Measurements from ENCODE around the gene CXorf58. TPM values are rescaled to one million over a fixed set of nuclear protein-coding genes. Genes with fewer than 3 reads are reported as not detected.

CXorf58 gene
- total and polyA plus RNA-seq, 2 of the 8 experiments (the other 6 are each of a cell fraction or from before 2014, with no cell fraction given): 0.05 TPM; not detected in 1

GRCh38 chrX:23904096-23904495, 3.7 kb upstream of the CXorf58 start:
- Histone ChIP-seq H2BK15ac (ENCODE audit: low read length) (no peak overlapping the region), H4K20me1 (replicated peaks in 1 of 2; ENCODE audit: control insufficient read depth in 1 of 2, insufficient read depth in 2 of 2, low read length in 2 of 2) (no peaks in the 10 kb centered on the region), H3K9me3 (ENCODE audit: insufficient read depth in 2 of 2, low read depth in 1 of 2, low read length in 1 of 2) (no peaks in the 10 kb centered on the region), H3K14ac (ENCODE audit: insufficient read length) (no peak overlapping the region), H2BK5ac (ENCODE audit: low read depth, low read length) (no peak overlapping the region), H3K23me2 (ENCODE audit: low read depth, low read length) (no peaks in the 10 kb centered on the region), H2BK20ac (ENCODE audit: low read length) (no peak overlapping the region), H3K27me3 (replicated peaks in 1 of 4; ENCODE audit: control insufficient read depth in 3 of 4, extremely low read depth in 1 of 4, insufficient read depth in 3 of 4, low read length in 3 of 4) (no peaks in the 10 kb centered on the region), H3K36me3 (ENCODE audit: control insufficient read depth in 2 of 4, insufficient read depth in 4 of 4, low read length in 3 of 4) (no peaks in the 10 kb centered on the region), H3K27ac (ENCODE audit: low read depth, low read length) (no peak overlapping the region), H2BK120ac (replicated peaks; ENCODE audit: low read depth, low read length) (no peak overlapping the region), H2BK12ac (ENCODE audit: low read depth, low read length) (no peak overlapping the region), H3K9ac (replicated peaks in 1 of 4; ENCODE audit: extremely low read depth in 1 of 4, low read depth in 3 of 4, low read length in 3 of 4) (no peak overlapping the region), H3K4me1 (replicated peaks in 1 of 4; ENCODE audit: control insufficient read depth in 3 of 4, insufficient read depth in 4 of 4, low read length in 3 of 4) (peaks cover 2 to 11% (median 3%) of the 10 kb centered on the region in 4 experiments; a peak in 3 of 7 replicates), H4K5ac (ENCODE audit: insufficient read length, low read depth, low read length) (no peak overlapping the region), H3K4ac (replicated peaks; ENCODE audit: insufficient read length, low read depth, low read length) (no peak overlapping the region), H3K56ac (replicated peaks; ENCODE audit: insufficient read length, low read depth, low read length) (no peak overlapping the region), H4K8ac (ENCODE audit: extremely low read depth, insufficient read depth, low read length) (no peak overlapping the region), H3K4me3 (ENCODE audit: extremely low read depth in 1 of 4, insufficient read depth in 2 of 4, low read depth in 3 of 4, low read length in 4 of 4) (no peak overlapping the region), H3K79me1 (ENCODE audit: low read depth, low read length) (no peaks in the 10 kb centered on the region), H3K79me2 (ENCODE audit: control insufficient read depth in 1 of 2, insufficient read depth in 2 of 2, low read length in 2 of 2) (peaks cover 0 to 36% of the 10 kb centered on the region in 2 experiments; a peak in 2 of 4 replicates), H3K23ac (ENCODE audit: insufficient read length) (no peak overlapping the region), H3K4me2 (ENCODE audit: insufficient read depth in 1 of 2, low read depth in 2 of 2, low read length in 2 of 2) (no peak overlapping the region), H2AK5ac (ENCODE audit: low read depth, low read length) (no peak overlapping the region), H2AFZ (ENCODE audit: low read length) (no peak overlapping the region), H3K18ac (ENCODE audit: extremely low read depth, low read length) (no peak overlapping the region), H4K91ac (replicated peaks; ENCODE audit: insufficient read length, low read length) (no peak overlapping the region)
- no peak for DNase-seq (ENCODE audit: low read depth in 1 of 2, low spot score in 2 of 2)
- 81% methylated on average over 2 of the region's 2 CpGs; no CpG with 5 or more reads in 1 of the 2 experiments for WGBS, 2 experiments (ENCODE audit: extremely low coverage in 1 of 2, insufficient coverage in 1 of 2, insufficient read length in 1 of 2, insufficient replicate concordance in 2 of 2, low coverage in 1 of 2, low lambda C conversion rate in 2 of 2, missing lambda C conversion rate in 1 of 2)
- FAIRE-seq: no peak
- ChIA-PET POLR2A (ENCODE audit: partially characterized antibody) (interaction anchor here (0.7 to 1.7 kb wide), 2 partner anchors 205 to 497 kb away, joined by 3 read pairs; no protein-coding TSS in a partner anchor), CTCF (ENCODE audit: partially characterized antibody) (interaction anchor here (1.0 to 3.3 kb wide), 2 partner anchors 147 to 208 kb away, joined by 3 to 33 read pairs; no protein-coding TSS in a partner anchor)
- TF ChIP-seq, protein P1, sequence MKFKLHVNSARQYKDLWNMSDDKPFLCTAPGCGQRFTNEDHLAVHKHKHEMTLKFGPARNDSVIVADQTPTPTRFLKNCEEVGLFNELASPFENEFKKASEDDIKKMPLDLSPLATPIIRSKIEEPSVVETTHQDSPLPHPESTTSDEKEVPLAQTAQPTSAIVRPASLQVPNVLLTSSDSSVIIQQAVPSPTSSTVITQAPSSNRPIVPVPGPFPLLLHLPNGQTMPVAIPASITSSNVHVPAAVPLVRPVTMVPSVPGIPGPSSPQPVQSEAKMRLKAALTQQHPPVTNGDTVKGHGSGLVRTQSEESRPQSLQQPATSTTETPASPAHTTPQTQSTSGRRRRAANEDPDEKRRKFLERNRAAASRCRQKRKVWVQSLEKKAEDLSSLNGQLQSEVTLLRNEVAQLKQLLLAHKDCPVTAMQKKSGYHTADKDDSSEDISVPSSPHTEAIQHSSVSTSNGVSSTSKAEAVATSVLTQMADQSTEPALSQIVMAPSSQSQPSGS (IDR thresholded peaks at IDR 0.05; ENCODE audit: low read length): no peak
- no peak for TF ChIP-seq BACH1 (IDR thresholded peaks at IDR 0.05; ENCODE audit: low read length)
